ENCODE measurements around the gene GRIP1. TPM values are rescaled to one million over a fixed set of nuclear protein-coding genes. Genes with fewer than 3 reads are reported as not detected.

The GRIP1 gene
- total RNA-seq, 2 donors from 2014 or later: 5.2 to 19.5 TPM

GRCh38 chr12:66302827-66303169 lies 376.1 kb downstream of the GRIP1 start:
- TF ChIP-seq POLR2AphosphoS5 (IDR thresholded peaks at IDR 0.05) (no peak), CTCF (IDR thresholded peaks at IDR 0.05) (no peak), POLR2A (IDR thresholded peaks at IDR 0.05) (no peak)
- Histone ChIP-seq H3K27me3 (replicated peaks; ENCODE audit: insufficient read depth) (no peaks in the 10 kb centered on the region), H3K4me3 (peak overlapping the region; percentile 57 to 68), H3K36me3 (no peaks in the 10 kb centered on the region), H3K4me1 (replicated peaks) (no peaks in the 10 kb centered on the region), H3K27ac (peak overlapping the region; percentile 71 to 87), H3K9me3 (no peaks in the 10 kb centered on the region)
- WGBS: 7% methylated on average over 6 of the region's 6 CpGs
- intact Hi-C loops (cut with DNase I): loop anchor here (10.0 kb wide), 1 partner anchor 158 kb away; no protein-coding TSS in a partner anchor
- no peak for DNase-seq (ENCODE audit: low spot score)

- intact Hi-C loops (cut with DNase I): loop anchor here (10.0 kb wide), 1 partner anchor 157 kb away; no protein-coding TSS in a partner anchor
- Histone ChIP-seq H3K27ac (peak within 1 kb of the TSS; percentile 71 to 87), H3K4me1 (replicated peaks) (no peaks in the 10 kb centered on the region), H3K4me3 (peak within 1 kb of the TSS; percentile 57 to 68), H3K27me3 (replicated peaks; ENCODE audit: insufficient read depth) (no peaks in the 10 kb centered on the region), H3K9me3 (no peaks in the 10 kb centered on the region), H3K36me3 (no peaks in the 10 kb centered on the region)
- peak in 2 of 4 experiments; percentile 6 to 27 for TF ChIP-seq CTCF (IDR thresholded peaks at IDR 0.05)
- TF ChIP-seq POLR2AphosphoS5 (IDR thresholded peaks at IDR 0.05): peak; percentile 94
- peak; percentile 58 for TF ChIP-seq POLR2A (IDR thresholded peaks at IDR 0.05)
- 0% methylated on average over 45 of the region's 45 CpGs for WGBS
- peak; percentile 98 for DNase-seq (ENCODE audit: low spot score)
These were observed 376.7 kb downstream of the GRIP1 start, which contains the start of gene HELB for GRCh38 chr12:66301944-66302826. Gene HELB, plus strand, starts transcription at chr12:66302493. Its CDS starts 111 bp downstream, at chr12:66302604.

- no peak for DNase-seq (ENCODE audit: low spot score)
- no peaks in the 10 kb centered on the region for H3K9me3 ChIP-seq
- H3K27ac ChIP-seq: no peak overlapping the region
- 84% methylated on average over 3 of the region's 3 CpGs for WGBS
- intact Hi-C loops (cut with DNase I): no loop called here
- no peaks in the 10 kb centered on the region for H3K27me3 ChIP-seq (replicated peaks; ENCODE audit: insufficient read depth)
- no peak overlapping the region for H3K4me3 ChIP-seq
- H3K4me1 ChIP-seq (replicated peaks): no peaks in the 10 kb centered on the region
- no peaks in the 10 kb centered on the region for H3K36me3 ChIP-seq
- no peak for TF ChIP-seq POLR2AphosphoS5 (IDR thresholded peaks at IDR 0.05)
- TF ChIP-seq POLR2A (IDR thresholded peaks at IDR 0.05): no peak
- TF ChIP-seq CTCF (IDR thresholded peaks at IDR 0.05): no peak
These were observed 381.0 kb downstream of the GRIP1 start for GRCh38 chr12:66297923-66298322.

Small RNAs within 50 kb of the gene (small RNA-seq; reads per million reads assigned to genes)
- gene OSBPL9P5: 0 reads per million in 2 donors

Data from prostate gland (tissue), 2 donors.